Activated T-helper 9 cell treated with anti-CD3 and anti-CD28 coated beads, Interleukin-2, amount 50 U/mL, for 16 hours (primary cell): ENCODE results near the gene PEBP1.

Source experiments
- DNase-seq: peaks from one replicate; pipeline ENCODE4 v3.0.0-alpha.2; 2020; ENCODE audit warnings: low read depth

PEBP1 gene

DNA sequence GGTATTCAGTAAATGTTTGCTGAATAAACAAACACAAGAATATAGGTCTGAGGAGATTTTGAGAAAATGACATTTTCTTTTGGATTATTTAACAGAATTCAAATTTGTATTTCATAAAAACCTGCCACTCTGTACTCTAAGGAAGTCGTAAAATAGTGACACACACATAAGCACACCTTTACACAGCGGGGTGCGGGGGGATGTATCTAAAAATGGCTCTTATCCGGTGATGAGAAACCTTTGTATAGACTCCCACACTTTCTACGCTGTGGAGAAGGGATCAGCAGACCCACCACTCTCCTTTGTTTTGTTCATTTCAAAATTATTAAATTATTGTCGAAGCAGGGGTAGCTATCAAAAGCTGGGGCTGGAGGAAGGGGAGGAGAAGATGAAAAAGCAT is 58.0 kb downstream of the PEBP1 start:
- DNase-seq = no peak
